GM23248 (cell line): ENCODE results near the gene PDCD10. TPM values are rescaled to one million over a fixed set of nuclear protein-coding genes. Genes with fewer than 3 reads are reported as not detected.

Experiments
- DNase-seq: peaks from one replicate; pipeline ENCODE4 v3.0.0-alpha.2; 2015
- H2AFZ ChIP-seq: fragments of 200-600 bp; sonication (generic); 2 replicates; pipeline ENCODE4 v1.6.1; 2016; ENCODE audit warnings: antibody characterized with exemption
- H3F3A ChIP-seq: fragments of 200-600 bp; sonication (generic); 2 replicates; pipeline ENCODE4 v1.6.1; 2016; ENCODE audit warnings: mild to moderate bottlenecking, antibody characterized with exemption, mixed run types; ENCODE audit not compliant: insufficient read depth
- H3K27ac ChIP-seq: fragments of 200-600 bp; sonication (generic); 2 replicates; pipeline ENCODE4 v1.5.1; 2016; ENCODE audit warnings: mild to moderate bottlenecking
- H3K27me3 ChIP-seq: fragments of 200-600 bp; sonication (generic); replicated peaks from 2 replicates; pipeline ENCODE4 v1.6.1; 2016; ENCODE audit warnings: mild to moderate bottlenecking; ENCODE audit not compliant: insufficient read depth
- H3K36me3 ChIP-seq: fragments of 200-600 bp; sonication (generic); 2 replicates; pipeline ENCODE4 v1.6.1; 2016; ENCODE audit warnings: low read depth, mild to moderate bottlenecking
- H3K4me1 ChIP-seq: fragments of 200-600 bp; sonication (generic); 2 replicates; pipeline ENCODE4 v1.6.1; 2016; ENCODE audit warnings: mild to moderate bottlenecking; ENCODE audit not compliant: insufficient read depth
- H3K4me2 ChIP-seq: fragments of 200-600 bp; sonication (generic); one replicate; pipeline ENCODE4 v1.6.1; 2016; ENCODE audit warnings: mild to moderate bottlenecking; ENCODE audit not compliant: unreplicated experiment
- H3K4me3 ChIP-seq: fragments of 200-600 bp; sonication (generic); 2 replicates; pipeline ENCODE4 v1.5.1; 2016; ENCODE audit warnings: mild to moderate bottlenecking
- H3K79me2 ChIP-seq: fragments of 200-600 bp; sonication (generic); 2 replicates; pipeline ENCODE4 v1.6.1; 2016; ENCODE audit warnings: mild to moderate bottlenecking; ENCODE audit not compliant: insufficient read depth
- H3K9ac ChIP-seq: fragments of 200-600 bp; sonication (generic); 2 replicates; pipeline ENCODE4 v1.6.1; 2016; ENCODE audit warnings: mild to moderate bottlenecking
- H3K9me2 ChIP-seq: fragments of 200-600 bp; sonication (generic); 2 replicates; pipeline ENCODE4 v1.6.1; 2016; ENCODE audit warnings: mixed run types, mild to moderate bottlenecking, moderate library complexity; ENCODE audit not compliant: insufficient read depth
- H3K9me3 ChIP-seq: fragments of 200-600 bp; sonication (generic); one replicate; pipeline ENCODE4 v1.6.1; 2017; ENCODE audit warnings: low read depth
- H4K20me1 ChIP-seq: fragments of 200-600 bp; sonication (generic); 2 replicates; pipeline ENCODE4 v1.6.0; 2016; ENCODE audit not compliant: insufficient read depth
- EZH2 ChIP-seq: fragments of 200-600 bp; sonication (generic); IDR thresholded peaks from 2 replicates; pipeline ENCODE4 v1.6.1; 2018; ENCODE audit warnings: antibody characterized with exemption, mild to moderate bottlenecking; ENCODE audit not compliant: insufficient read depth, poor library complexity, severe bottlenecking
- EZH2phosphoT487 ChIP-seq: fragments of 200-600 bp; sonication (generic); IDR thresholded peaks from 2 replicates; pipeline ENCODE4 v1.6.1; 2018; ENCODE audit warnings: antibody characterized with exemption, moderate library complexity, mild to moderate bottlenecking, low read depth; ENCODE audit not compliant: insufficient read depth
- WGBS, 2 experiments: methylation state at CpG; one replicate each; pipeline ENCODE4 v1.1.6; 2015 to 2017; ENCODE audit warnings: low lambda C conversion rate in 2 of 2, low coverage in 1 of 2; ENCODE audit errors: missing lambda C conversion rate in 2 of 2; 5-methylcytosine and 5-hydroxymethylcytosine counted together
- in situ Hi-C: fragments of 300-500 bp; cut with MboI; formaldehyde crosslinking; loops from 2 replicates; pipeline ENCODE4 v1.15.0; 2020
- polyA plus RNA-seq: library from polyadenylated mRNA; unstranded; fragments of >200 nt; fragmentation: Nextera tagmentation; extraction: Ambion mirVana; gene quantifications from 2 replicates; pipeline ENCODE4 v1.2.1, GENCODE V29; 2016
- small RNA-seq: library from RNA; depleted of rRNA; stranded (forward); fragments of <200 nt; gene quantifications from one replicate; pipeline ENCODE3, GENCODE V24; 2014; ENCODE audit warnings: low read depth, low replicate concordance
- total RNA-seq: library from RNA; depleted of rRNA; stranded (reverse); fragments of >200 nt; shearing (Covaris generic); gene quantifications from 2 replicates; pipeline ENCODE4 v1.2.3, GENCODE V29; 2014; rRNA removed

The PDCD10 gene
- total and polyA plus RNA-seq, 2 experiments from 2014 or later: 61.7 to 71.6 TPM

- DNase-seq: no peak
- no peaks in the 10 kb centered on the region for H3K27me3 ChIP-seq
- TF ChIP-seq EZH2: no peak
- TF ChIP-seq EZH2phosphoT487: no peak
- WGBS, 2 experiments: 0 to 7% methylated on average over 1 of the region's 1 CpG
- H3K4me2 ChIP-seq: no peak overlapping the region
- no peaks in the 10 kb centered on the region for H4K20me1 ChIP-seq
- H3K4me1 ChIP-seq: no peaks in the 10 kb centered on the region
- H2AFZ ChIP-seq: no peak overlapping the region
- in situ Hi-C loops: no loop called here
- H3K27ac ChIP-seq: no peak overlapping the region
- H3K4me3 ChIP-seq: no peak overlapping the region
- no peak overlapping the region for H3K9ac ChIP-seq
- H3F3A ChIP-seq: no peaks in the 10 kb centered on the region
- no peaks in the 10 kb centered on the region for H3K9me3 ChIP-seq
- no peaks in the 10 kb centered on the region for H3K9me2 ChIP-seq
- no peaks in the 10 kb centered on the region for H3K79me2 ChIP-seq
- H3K36me3 ChIP-seq: no peaks in the 10 kb centered on the region
Measured at GRCh38 chr3:167653155-167653554, 81.5 kb downstream of the PDCD10 start.

DNA sequence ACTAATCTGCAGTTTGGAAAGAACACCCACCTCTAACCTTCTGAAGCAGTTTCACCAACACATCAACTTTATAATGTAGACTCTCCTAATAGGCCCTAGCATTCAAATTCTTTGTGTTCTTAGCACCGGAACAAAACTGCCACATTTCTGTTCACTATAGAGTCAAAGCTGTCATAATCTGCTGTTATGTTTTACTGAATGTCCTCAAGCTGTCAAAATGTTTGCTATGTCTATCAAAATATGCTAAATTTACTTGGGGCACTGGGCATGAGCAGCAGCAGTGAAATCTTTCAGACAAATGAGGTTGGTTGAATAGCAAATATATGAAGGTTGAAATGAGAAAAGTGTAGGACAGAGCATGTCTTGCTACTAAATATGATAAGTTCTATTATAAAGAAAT, 82.9 kb downstream of the PDCD10 start:
- no peaks in the 10 kb centered on the region for H4K20me1 ChIP-seq
- H3K4me2 ChIP-seq: no peak overlapping the region
- 32 to 41% methylated on average over 1 of the region's 1 CpG for WGBS, 2 experiments
- no peaks in the 10 kb centered on the region for H3K9me2 ChIP-seq
- H3K36me3 ChIP-seq: no peaks in the 10 kb centered on the region
- H2AFZ ChIP-seq: no peak overlapping the region
- no peak overlapping the region for H3K9ac ChIP-seq
- H3K79me2 ChIP-seq: no peaks in the 10 kb centered on the region
- in situ Hi-C loops: no loop called here
- no peak overlapping the region for H3K27ac ChIP-seq
- H3F3A ChIP-seq: no peaks in the 10 kb centered on the region
- no peak overlapping the region for H3K4me3 ChIP-seq
- no peaks in the 10 kb centered on the region for H3K27me3 ChIP-seq
- DNase-seq: no peak
- H3K4me1 ChIP-seq: no peaks in the 10 kb centered on the region
- TF ChIP-seq EZH2: no peak
- TF ChIP-seq EZH2phosphoT487: no peak
- H3K9me3 ChIP-seq: no peaks in the 10 kb centered on the region

- no peaks in the 10 kb centered on the region for H3K9me2 ChIP-seq
- no peaks in the 10 kb centered on the region for H3K4me1 ChIP-seq
- in situ Hi-C loops: no loop called here
- no peaks in the 10 kb centered on the region for H3K27me3 ChIP-seq
- no peak for DNase-seq
- H3F3A ChIP-seq: no peaks in the 10 kb centered on the region
- TF ChIP-seq EZH2 (no peak), EZH2phosphoT487 (no peak)
- H2AFZ ChIP-seq: no peak overlapping the region
- no peak overlapping the region for H3K4me3 ChIP-seq
- H4K20me1 ChIP-seq: no peaks in the 10 kb centered on the region
- 54 to 66% methylated on average over 2 of the region's 2 CpGs for WGBS, 2 experiments
- H3K36me3 ChIP-seq: no peaks in the 10 kb centered on the region
- H3K9me3 ChIP-seq: no peaks in the 10 kb centered on the region
- no peak overlapping the region for H3K9ac ChIP-seq
- no peak overlapping the region for H3K27ac ChIP-seq
- H3K4me2 ChIP-seq: no peak overlapping the region
- H3K79me2 ChIP-seq: no peaks in the 10 kb centered on the region
Measured at GRCh38 chr3:167650459-167650858, 84.2 kb downstream of the PDCD10 start.

DNA sequence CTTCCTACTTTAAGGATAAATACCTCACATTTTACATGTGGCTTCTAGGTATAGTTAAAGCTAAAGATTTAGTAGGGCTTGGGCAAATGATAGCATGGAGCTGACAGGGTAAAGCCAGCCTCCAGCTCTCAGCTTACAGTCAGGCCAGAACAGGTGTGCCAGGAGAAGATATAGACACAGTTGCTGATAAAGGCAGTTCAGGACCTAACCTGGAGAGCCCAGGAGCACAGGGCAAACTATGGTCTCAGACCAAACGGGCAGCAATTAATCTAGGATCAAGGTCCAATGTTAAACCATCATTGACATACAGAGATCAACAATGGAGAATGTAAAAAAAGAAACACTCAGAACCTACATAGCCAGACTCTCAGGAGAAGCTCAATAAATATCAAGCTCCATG, 84.9 kb downstream of the PDCD10 start:
- no peak overlapping the region for H2AFZ ChIP-seq
- in situ Hi-C loops: no loop called here
- H3K4me2 ChIP-seq: no peak overlapping the region
- H3K4me3 ChIP-seq: no peak overlapping the region
- H3K4me1 ChIP-seq: no peaks in the 10 kb centered on the region
- no peaks in the 10 kb centered on the region for H3K36me3 ChIP-seq
- WGBS, 2 experiments: 0 to 10% methylated on average over 1 of the region's 1 CpG
- H3K9ac ChIP-seq: no peak overlapping the region
- no peaks in the 10 kb centered on the region for H3F3A ChIP-seq
- H4K20me1 ChIP-seq: no peaks in the 10 kb centered on the region
- no peaks in the 10 kb centered on the region for H3K9me3 ChIP-seq
- TF ChIP-seq EZH2: no peak
- TF ChIP-seq EZH2phosphoT487: no peak
- no peaks in the 10 kb centered on the region for H3K9me2 ChIP-seq
- no peaks in the 10 kb centered on the region for H3K79me2 ChIP-seq
- no peak overlapping the region for H3K27ac ChIP-seq
- no peaks in the 10 kb centered on the region for H3K27me3 ChIP-seq
- no peak for DNase-seq

DNA sequence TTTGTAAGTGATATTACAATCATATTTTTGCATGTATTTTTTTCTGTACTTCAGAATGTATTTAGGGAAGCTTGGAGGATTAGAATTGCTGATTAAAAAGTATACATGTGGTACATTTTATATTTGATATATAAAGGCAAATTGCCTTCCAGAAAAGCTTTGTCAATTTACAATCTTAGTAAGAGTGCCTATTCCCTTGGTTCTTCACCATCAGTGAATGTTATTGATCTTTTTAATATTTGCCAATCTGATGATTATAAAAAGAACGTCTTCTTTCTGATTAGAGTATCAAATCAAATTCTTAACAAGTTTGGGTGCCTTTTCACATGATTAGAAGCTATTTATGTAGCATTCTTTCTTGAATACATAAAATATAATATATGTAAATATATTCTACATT, 90.1 kb downstream of the PDCD10 start:
- no peak overlapping the region for H3K4me3 ChIP-seq
- no peak overlapping the region for H3K27ac ChIP-seq
- no peaks in the 10 kb centered on the region for H4K20me1 ChIP-seq
- no peak overlapping the region for H3K4me2 ChIP-seq
- 11 to 14% methylated on average over 1 of the region's 1 CpG for WGBS, 2 experiments
- no peaks in the 10 kb centered on the region for H3K4me1 ChIP-seq
- H3K79me2 ChIP-seq: no peaks in the 10 kb centered on the region
- no peak for DNase-seq
- no peaks in the 10 kb centered on the region for H3F3A ChIP-seq
- no peaks in the 10 kb centered on the region for H3K9me2 ChIP-seq
- H3K36me3 ChIP-seq: no peaks in the 10 kb centered on the region
- H2AFZ ChIP-seq: no peak overlapping the region
- H3K9me3 ChIP-seq: no peaks in the 10 kb centered on the region
- in situ Hi-C loops: no loop called here
- H3K27me3 ChIP-seq: no peaks in the 10 kb centered on the region
- H3K9ac ChIP-seq: no peak overlapping the region
- TF ChIP-seq EZH2phosphoT487 (no peak), EZH2 (no peak)

Small RNA genes within 50 kb of the gene (small RNA-seq; reads per million reads assigned to genes)
- not detected for gene HMGN1P8

Other genes starting within 250 kb of the PDCD10 start
- gene WDR49, start 81.0 kb downstream of the PDCD10 start, total RNA-seq: not detected in 2 replicates
- not detected in 2 replicates for gene WDR49, start 81.0 kb downstream of the PDCD10 start, polyA plus RNA-seq
- gene SERPINI1, start 829 bp upstream of the PDCD10 start, total RNA-seq: 7.3 and 25.3 TPM in 2 replicates
- gene SERPINI1, start 829 bp upstream of the PDCD10 start, polyA plus RNA-seq: 9.8 and 10.2 TPM in 2 replicates